ENCODE results near the gene PDZD2.

- no peak for TF ChIP-seq CTCF (IDR thresholded peaks at IDR 0.05)
- no peak for TF ChIP-seq POLR2A (IDR thresholded peaks at IDR 0.05)
- TF ChIP-seq POLR2AphosphoS5 (IDR thresholded peaks at IDR 0.05) = no peak
- TF ChIP-seq EP300 (IDR thresholded peaks at IDR 0.05) = no peak
Measured at GRCh38 chr5:31807789-31808540, 169.0 kb downstream of the PDZD2 start.

Measured in suprapubic skin (tissue), 4 donors.